ENCODE results near the gene CNTNAP5.

Gene CNTNAP5

GRCh38 chr2:124079045-124079444, 54.0 kb downstream of the CNTNAP5 start:
- CTCF ChIA-PET: no interaction called here

GRCh38 chr2:124080281-124081153, 55.4 kb downstream of the CNTNAP5 start:
- CTCF ChIA-PET: no interaction called here
- H3K27ac ChIP-seq: no peak overlapping the region
- POLR2A ChIA-PET (ENCODE audit: low non-redundant PET): no interaction called here
- TF ChIP-seq CTCF (conservative IDR thresholded peaks at IDR 0.05; ENCODE audit: low read depth): no peak
- DNase-seq (ENCODE audit: low spot score): no peak

More at GRCh38 chr2:124079045-124079444, 54.0 kb downstream of the CNTNAP5 start:
- H3K27ac ChIP-seq: no peak overlapping the region
- no peak for TF ChIP-seq CTCF (conservative IDR thresholded peaks at IDR 0.05; ENCODE audit: low read depth)
- DNase-seq (ENCODE audit: low spot score): no peak
- POLR2A ChIA-PET (ENCODE audit: low non-redundant PET): no interaction called here

- CTCF ChIA-PET: no interaction called here
- POLR2A ChIA-PET (ENCODE audit: low non-redundant PET): no interaction called here
- TF ChIP-seq CTCF (conservative IDR thresholded peaks at IDR 0.05; ENCODE audit: low read depth): no peak
- peak; percentile 46 for DNase-seq (ENCODE audit: low spot score)
- H3K27ac ChIP-seq: no peak overlapping the region
Measured at GRCh38 chr2:124081154-124081716, 56.1 kb downstream of the CNTNAP5 start.

DNA sequence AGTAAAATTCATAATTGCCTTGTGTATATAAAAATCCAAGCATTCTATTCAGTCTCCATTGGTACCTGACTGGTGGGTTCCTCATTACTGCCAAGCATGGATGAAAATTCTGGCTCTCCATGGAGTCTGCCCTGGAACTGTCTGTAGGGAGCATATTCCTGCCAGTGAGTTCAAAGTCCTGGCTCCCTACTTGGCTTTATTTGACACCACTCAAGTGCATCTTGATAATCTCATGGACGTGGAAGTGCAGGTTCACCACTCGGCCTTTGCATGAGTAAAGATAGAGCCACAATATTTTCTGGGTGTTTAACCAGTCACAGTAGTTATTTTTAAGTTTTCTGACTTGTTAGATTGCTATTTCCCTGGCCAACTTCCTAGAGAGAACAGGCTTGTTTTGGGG, 63.5 kb downstream of the CNTNAP5 start:
- no peak for DNase-seq (ENCODE audit: low spot score)
- no peak overlapping the region for H3K27ac ChIP-seq
- TF ChIP-seq CTCF (conservative IDR thresholded peaks at IDR 0.05; ENCODE audit: low read depth): no peak
- ChIA-PET POLR2A (ENCODE audit: low non-redundant PET) (no interaction called here), CTCF (no interaction called here)

GRCh38 chr2:124091721-124092120, 66.6 kb downstream of the CNTNAP5 start:
- no peak for DNase-seq (ENCODE audit: low spot score)
- TF ChIP-seq CTCF (conservative IDR thresholded peaks at IDR 0.05; ENCODE audit: low read depth): no peak
- CTCF ChIA-PET: interaction anchor here (0.6 kb wide), 1 partner anchor 40 kb away, joined by 3 read pairs; no protein-coding TSS in a partner anchor
- POLR2A ChIA-PET (ENCODE audit: low non-redundant PET): no interaction called here
- H3K27ac ChIP-seq: no peak overlapping the region

DNA sequence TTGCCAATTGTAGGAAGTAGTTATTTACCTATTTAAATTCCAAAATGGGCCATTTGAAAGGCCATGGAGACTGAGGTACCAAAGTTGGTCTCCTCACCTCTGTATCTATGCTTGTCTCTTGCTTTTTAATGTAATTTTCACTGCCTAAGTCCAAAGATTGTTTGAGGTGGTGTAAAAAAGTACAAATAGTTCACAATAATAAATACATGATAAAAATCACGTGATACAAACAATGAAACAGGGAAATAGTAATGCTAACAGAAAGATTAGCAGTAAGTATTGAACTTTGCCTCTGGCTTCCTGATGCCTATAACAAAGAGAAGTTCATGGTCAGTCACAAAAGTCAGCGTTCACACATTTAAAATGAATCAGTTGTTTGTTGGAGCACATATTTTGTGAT, 67.6 kb downstream of the CNTNAP5 start:
- CTCF ChIA-PET: interaction anchor here (0.7 kb wide), 1 partner anchor 287 kb away, joined by 3 read pairs; no protein-coding TSS in a partner anchor
- H3K27ac ChIP-seq: no peak overlapping the region
- POLR2A ChIA-PET (ENCODE audit: low non-redundant PET): no interaction called here
- DNase-seq (ENCODE audit: low spot score): no peak
- no peak for TF ChIP-seq CTCF (conservative IDR thresholded peaks at IDR 0.05; ENCODE audit: low read depth)
